Body of pancreas (tissue), 4 donors: ENCODE data around the gene IGF1R.

ENCODE experiments used
- POLR2A ChIP-seq, 3 donors: fragments of 450-650 bp; IDR thresholded peaks; one replicate each; pipeline ENCODE4 v1.6.1; 2016; ENCODE audit warnings: antibody characterized with exemption in 3 of 3, mild to moderate bottlenecking in 2 of 3
- TF ChIP-seq, protein P1 (sequence below), 7 experiments: fragments of 450-650 bp in 4 of 7; fragments of 200-600 bp in 3 of 7; sonication (generic) in 3 of 7; IDR thresholded peaks; one replicate each; pipeline ENCODE4 v1.5.1; 2016 to 2019; ENCODE audit warnings: antibody characterized with exemption in 7 of 7

- TF ChIP-seq, protein P1, sequence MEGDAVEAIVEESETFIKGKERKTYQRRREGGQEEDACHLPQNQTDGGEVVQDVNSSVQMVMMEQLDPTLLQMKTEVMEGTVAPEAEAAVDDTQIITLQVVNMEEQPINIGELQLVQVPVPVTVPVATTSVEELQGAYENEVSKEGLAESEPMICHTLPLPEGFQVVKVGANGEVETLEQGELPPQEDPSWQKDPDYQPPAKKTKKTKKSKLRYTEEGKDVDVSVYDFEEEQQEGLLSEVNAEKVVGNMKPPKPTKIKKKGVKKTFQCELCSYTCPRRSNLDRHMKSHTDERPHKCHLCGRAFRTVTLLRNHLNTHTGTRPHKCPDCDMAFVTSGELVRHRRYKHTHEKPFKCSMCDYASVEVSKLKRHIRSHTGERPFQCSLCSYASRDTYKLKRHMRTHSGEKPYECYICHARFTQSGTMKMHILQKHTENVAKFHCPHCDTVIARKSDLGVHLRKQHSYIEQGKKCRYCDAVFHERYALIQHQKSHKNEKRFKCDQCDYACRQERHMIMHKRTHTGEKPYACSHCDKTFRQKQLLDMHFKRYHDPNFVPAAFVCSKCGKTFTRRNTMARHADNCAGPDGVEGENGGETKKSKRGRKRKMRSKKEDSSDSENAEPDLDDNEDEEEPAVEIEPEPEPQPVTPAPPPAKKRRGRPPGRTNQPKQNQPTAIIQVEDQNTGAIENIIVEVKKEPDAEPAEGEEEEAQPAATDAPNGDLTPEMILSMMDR (IDR thresholded peaks at IDR 0.05), result no peak
- TF ChIP-seq POLR2A (IDR thresholded peaks at IDR 0.05), result no peak
Measured at GRCh38 chr15:98900356-98900755, 252.0 kb downstream of the IGF1R start.
